Mucosa of gallbladder (tissue), 1 donor: ENCODE results near the gene ADORA3. TPM values are rescaled to one million over a fixed set of nuclear protein-coding genes. Genes with fewer than 3 reads are reported as not detected.

Source experiments
- DNase-seq: peaks from one replicate; pipeline ENCODE4 v3.0.0-alpha.2; 2020; ENCODE audit warnings: low spot score
- total RNA-seq: library from RNA; stranded (reverse); gene quantifications from one replicate; pipeline ENCODE4 v1.2.1, GENCODE V29; 2021
- donor health status: DM: no; HTN: no; CAD: no.

The ADORA3 gene
- total RNA-seq, 1 donor from 2014 or later = 15.8 TPM

DNA sequence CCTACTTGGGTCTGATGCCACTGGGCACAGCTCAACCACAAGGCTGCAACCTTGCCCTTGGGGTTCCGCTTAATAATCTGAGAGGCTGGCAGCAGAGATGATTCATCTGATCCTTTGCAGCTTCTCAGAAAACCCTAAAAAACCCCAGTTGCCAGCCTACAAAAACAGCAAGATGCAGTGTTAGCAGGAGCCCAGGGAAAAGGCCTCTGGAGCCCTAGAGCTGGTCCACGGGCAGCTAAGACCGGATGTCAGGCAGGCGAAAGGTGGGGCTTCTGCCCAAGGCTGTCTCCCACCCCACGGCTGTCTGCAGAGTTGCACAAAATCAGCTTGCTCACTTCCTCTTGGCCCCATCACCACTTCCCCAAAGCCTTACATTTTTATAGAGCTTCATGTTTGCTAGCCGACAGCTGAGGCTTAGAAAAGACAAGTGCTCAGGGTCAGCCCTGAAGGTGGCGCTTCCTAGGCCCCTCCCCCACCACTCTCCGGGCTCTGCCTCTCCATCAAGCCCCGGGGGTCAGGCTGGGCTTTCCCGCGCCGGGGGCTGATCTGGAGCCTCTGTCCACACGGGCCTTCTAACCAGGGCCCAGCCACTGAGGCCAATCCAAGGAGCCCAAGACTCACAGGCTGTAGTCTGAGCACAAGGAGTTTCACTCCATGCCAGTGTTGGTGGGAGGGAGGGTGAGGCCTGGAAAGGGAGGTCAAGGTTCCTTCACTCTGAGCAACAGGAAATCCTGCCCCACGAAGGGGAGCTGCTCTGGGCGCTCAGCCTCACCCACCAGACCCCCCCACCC, 4.2 kb upstream of the ADORA3 start:
- peak; percentile 72 for DNase-seq

GRCh38 chr1:111506561-111506960, 3.1 kb upstream of the ADORA3 start:
- no peak for DNase-seq

GRCh38 chr1:111505641-111506119, 2.2 kb upstream of the ADORA3 start:
- DNase-seq = no peak

GRCh38 chr1:111504097-111504496, 664 bp upstream of the ADORA3 start:
- no peak for DNase-seq

DNA sequence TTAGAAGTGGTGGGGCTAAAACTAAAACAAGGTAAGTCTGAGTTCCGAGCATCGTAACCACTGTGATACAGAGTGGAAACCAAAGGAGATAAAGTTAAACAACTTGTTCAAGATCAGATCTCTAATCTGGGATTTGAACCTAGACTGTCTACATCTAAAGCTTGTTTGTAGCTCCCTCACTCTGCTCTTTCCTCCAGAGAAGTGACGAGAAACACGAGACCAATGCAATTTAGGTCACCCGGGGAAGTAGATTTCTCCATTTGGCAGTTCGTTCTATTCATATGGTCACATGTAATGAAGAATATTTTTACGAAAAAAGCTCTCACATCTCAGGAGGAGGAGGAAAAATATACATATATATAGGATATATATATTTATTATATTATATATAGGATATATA, 1.8 kb downstream of the ADORA3 start:
- DNase-seq = no peak

DNA sequence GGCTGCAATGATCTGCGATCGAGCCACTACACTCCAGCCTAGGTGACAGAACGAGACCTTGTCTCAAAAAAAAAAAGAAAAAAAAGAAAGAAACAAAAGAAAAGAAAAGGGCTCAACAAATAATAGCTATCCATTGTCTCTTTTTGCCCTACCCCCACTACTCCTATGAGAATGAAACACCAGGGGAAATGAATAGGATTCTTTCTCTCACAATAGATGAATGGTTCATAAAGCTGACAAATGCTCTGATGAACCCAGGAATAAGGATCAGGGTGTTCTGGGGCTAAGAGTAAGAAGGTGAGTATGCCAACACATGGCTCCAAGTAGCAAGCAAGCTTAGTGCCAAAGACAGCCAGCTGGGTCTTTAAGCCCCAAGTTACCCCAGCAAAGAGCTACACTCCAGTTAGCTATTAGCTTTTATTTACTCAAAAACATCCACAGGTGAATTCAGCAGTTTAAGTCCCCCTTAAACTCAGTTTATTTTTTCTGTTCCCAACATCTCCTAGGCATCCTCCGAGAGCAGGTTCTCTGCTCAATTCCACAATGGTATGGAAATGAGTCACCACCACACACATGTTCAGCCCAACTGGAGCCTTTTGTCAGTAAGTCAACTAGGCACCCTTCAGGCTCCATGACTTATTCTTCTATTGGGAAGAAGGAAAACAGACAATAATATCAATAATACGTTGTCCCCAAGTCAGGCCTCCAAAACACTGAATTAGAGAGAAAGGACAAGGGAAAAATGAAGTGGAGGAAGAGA, 4.2 kb downstream of the ADORA3 start:
- DNase-seq = no peak

DNA sequence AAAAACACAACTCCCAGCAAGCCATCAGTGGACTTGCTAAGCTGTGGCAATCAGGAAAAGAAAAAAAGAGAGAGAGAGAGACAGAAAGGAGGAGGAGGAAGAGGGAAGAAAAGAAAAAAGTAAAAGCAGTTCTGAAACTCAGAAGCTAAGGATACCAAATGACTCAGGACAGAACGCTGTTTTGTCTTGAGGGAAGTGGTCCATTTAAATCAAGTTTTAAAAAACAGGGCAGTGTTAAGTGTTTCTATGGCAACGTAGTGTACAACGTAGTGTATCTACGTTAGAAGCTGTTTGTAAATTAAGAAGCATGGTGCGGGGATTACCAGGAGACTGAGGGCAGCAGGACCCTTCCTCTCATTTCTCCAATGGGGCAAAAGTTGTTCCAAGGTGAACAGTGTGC, 5.8 kb downstream of the ADORA3 start:
- no peak for DNase-seq

DNA sequence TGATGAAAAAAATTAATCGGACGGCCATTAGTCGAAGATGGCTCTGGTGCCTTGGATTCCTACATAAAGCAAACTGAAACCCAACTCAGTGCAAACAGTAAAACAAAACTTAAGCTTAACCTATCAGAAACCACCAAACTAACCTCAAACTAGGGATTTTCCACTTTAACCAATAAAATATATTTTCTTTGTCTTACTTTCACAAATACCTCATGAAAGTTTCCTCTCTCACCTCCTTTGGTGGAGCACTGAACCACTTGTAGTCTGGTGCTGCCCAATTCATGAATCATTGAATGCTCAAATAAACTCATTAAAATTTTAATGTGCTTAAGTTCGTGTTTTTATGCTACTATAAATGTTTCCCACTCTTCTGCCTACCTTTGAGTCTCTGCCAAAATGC, 7.0 kb downstream of the ADORA3 start:
- no peak for DNase-seq

DNA sequence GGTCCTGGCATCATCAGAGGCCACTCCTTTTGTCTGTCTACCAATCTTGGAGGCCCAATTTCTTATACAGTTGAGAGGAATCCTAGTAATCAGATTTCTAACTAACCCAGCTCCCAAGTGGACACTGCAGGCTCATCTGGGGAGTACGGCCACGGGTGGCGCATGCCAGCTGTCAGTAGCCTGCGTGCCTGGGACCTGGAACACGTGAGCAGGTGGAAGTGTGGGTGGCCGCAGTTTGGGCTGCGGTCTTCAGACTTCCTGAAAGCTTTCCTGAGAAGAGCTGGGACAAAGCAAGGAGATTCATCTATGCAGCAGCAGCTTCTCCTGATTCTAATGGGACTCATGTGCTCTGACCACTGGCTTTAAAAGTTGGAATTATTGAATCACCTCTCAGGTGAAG, 12.4 kb downstream of the ADORA3 start:
- DNase-seq = no peak

DNA sequence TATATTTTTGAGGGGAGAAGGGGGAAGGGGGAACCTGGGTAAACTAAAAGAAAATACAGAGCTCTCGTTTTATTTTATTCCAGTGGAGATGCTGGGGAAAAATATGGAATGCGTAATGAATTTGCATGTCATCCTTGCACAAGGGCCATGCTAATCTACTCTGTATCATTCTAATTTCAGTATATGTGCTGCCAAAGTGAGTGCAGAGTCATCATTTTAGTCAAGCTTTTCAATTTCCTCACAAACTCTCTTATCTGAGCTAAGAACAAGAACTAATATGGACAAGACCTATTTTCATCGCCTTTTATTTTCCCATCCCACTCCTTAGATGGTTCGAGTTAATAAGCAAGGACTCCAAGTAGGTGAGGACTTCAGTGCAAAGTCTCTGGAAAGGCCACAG, 13.2 kb downstream of the ADORA3 start:
- DNase-seq = no peak

GRCh38 chr1:111489604-111490003, 13.8 kb downstream of the ADORA3 start:
- DNase-seq = peak; percentile 51

DNA sequence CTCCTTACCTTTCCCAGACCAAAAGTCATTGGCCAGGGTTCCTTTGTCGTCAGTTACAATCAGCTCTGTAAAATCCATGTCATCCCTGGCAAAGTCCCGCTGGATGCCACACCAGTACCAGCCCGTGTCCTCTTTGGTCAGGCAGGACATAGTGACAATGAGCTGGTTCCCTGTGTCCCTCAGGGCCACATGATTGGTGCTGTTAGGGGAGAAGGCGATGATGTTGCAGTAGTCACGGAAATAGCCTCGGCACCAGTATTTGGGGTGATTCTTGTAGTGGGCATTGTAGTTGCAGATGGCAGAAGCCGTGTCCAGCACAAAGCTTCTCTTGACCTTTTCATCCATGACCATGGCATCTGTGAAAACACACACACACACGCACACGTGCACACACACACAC, 14.8 kb downstream of the ADORA3 start:
- DNase-seq = no peak

GRCh38 chr1:111487133-111487532, 16.3 kb downstream of the ADORA3 start:
- no peak for DNase-seq

DNA sequence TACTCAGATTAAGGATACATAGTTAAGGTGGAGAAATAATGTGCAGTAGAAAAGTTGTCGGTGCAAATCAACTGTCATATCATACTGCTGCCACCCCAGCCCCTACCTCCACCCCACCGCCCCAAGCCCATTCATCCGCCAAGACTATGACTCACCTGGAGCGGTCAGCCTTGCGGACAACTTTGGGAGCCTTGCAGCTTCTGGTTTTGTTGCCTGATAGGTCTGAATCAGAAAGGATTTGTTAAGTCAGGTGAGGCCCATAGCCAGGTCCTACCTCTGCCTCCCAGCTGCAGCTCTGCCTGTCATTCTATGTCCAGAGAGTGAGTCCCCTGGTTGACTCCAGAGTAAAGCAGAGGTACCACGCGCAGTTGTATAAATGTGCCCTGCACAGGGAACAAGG, 17.0 kb downstream of the ADORA3 start:
- DNase-seq = no peak

DNA sequence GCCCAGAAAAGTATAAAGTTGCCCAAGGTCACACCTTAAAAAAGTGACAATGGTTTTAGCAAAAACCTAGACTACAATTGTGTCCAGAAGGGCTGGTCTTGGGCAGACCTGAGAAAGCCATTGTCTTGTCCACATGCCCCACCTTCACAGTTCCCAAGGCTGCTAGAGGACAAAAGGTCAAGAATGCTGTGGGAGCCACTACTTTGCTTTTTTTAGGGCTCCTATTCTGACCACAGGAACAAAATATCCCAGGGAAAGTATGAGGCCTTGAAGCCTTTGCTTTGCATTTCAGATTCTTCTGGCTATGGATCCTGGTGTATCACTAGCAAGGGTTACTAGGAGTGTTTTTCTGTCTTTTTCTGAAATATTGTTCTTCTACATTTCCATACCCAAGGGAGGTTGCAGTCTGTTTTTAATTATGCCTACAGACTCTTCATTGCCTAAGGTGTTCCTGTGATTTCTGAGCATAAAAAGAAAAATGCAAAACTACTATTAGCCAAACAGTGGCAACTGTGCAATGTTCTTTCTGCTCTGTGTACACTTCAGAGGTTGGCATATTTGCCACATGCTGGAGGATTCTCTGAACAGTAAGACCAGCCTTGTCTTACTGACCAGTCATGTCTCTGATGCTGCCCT, 18.9 kb downstream of the ADORA3 start:
- no peak for DNase-seq

GRCh38 chr1:111483876-111484275, 19.6 kb downstream of the ADORA3 start:
- no peak for DNase-seq

GRCh38 chr1:111483166-111483565, 20.3 kb downstream of the ADORA3 start:
- no peak for DNase-seq

- DNase-seq = peak; percentile 80
These were observed 21.8 kb downstream of the ADORA3 start for GRCh38 chr1:111481387-111482221.

DNA sequence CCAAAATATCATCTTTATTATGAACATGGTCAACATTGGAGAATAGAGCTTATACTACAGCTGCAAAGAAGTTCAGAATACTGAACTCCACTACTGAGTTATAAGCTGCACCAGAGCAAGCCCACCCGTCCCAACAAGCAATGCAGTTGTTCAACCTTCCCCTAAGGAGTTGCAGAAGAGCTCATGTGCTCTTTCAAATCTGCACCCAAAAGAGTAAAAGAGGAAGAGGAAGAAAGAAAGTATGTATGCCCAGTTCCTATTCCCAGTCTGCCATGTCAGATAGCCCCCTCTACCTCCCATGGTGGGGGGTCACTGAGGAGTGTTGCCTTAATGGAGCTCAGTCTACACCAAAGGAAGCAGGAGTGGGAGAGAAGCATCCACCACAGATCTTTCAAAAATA, 22.8 kb downstream of the ADORA3 start:
- no peak for DNase-seq

DNA sequence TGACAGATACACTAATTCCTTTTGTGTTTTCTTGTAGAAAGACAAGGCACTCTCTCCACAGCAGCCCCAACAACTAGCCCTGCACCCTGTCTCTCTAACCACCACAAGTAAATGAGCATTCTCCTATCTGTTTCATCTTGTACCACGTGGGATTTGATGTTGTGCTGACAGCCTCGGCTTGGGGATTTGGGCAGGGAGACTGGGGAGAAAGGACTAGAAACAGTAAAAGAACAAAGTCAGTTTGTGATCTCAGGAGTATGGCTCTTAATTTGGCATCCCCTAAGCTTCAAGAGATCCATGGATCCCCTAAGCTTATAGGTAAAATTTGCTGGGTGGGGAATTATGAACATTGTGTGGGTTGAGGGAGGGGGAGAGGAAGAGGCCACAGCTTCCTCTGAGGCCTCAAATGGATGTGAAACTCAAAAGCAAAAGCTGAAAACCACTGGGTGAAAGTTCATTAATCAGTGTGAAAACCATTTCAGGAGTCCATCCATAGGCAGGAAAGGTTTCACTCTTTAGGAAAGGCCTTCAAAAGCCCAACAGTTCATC, 26.6 kb downstream of the ADORA3 start:
- DNase-seq = no peak

GRCh38 chr1:111476214-111476613, 27.2 kb downstream of the ADORA3 start:
- DNase-seq = no peak
